Body of pancreas (tissue), 4 donors: Measurements from ENCODE around the gene EXD2. TPM values are rescaled to one million over a fixed set of nuclear protein-coding genes. Genes with fewer than 3 reads are reported as not detected.

Source experiments
- ATAC-seq: fragments of 150-250 bp; one replicate; pipeline ENCODE4 v1.9.1; 2016
- DNase-seq, 4 donors: peaks; one replicate each; pipeline ENCODE4 v3.0.0-alpha.2; 2019
- H3K27ac ChIP-seq, 4 donors: fragments of 200-600 bp; sonication (generic); 1 replicate in 3 of 4; 2 replicates in 1 of 4; pipeline versions ENCODE4 v1.5.1 to v1.6.1; 2016 to 2019; ENCODE audit warnings: mild to moderate bottlenecking in 1 of 4, mixed read lengths in 1 of 4, moderate library complexity in 1 of 4
- H3K27me3 ChIP-seq, 2 donors: fragments of 200-600 bp; sonication (generic); one replicate each; pipeline ENCODE4 v1.6.0; 2016; ENCODE audit warnings: mild to moderate bottlenecking in 1 of 2
- H3K36me3 ChIP-seq, 2 donors: fragments of 200-600 bp; sonication (generic); replicated peaks in 1 of 2; 2 replicates each; pipeline ENCODE4 v1.5.1; 2016; ENCODE audit warnings: low read depth in 2 of 2; ENCODE audit not compliant: insufficient read depth in 1 of 2
- H3K4me1 ChIP-seq: fragments of 200-600 bp; sonication (generic); one replicate; pipeline ENCODE4 v1.6.0; 2016
- H3K4me3 ChIP-seq, 2 donors: fragments of 200-600 bp; sonication (generic); 1 replicate in 1 of 2; 2 replicates in 1 of 2; pipeline ENCODE4 v1.5.1; 2016 to 2019
- H3K9me3 ChIP-seq, 3 donors: fragments of 200-600 bp; sonication (generic); 1 replicate in 2 of 3; 2 replicates in 1 of 3; pipeline ENCODE4 v1.5.1; 2016
- POLR2A ChIP-seq, 3 donors: fragments of 450-650 bp; IDR thresholded peaks; one replicate each; pipeline ENCODE4 v1.6.1; 2016; ENCODE audit warnings: antibody characterized with exemption in 3 of 3, mild to moderate bottlenecking in 2 of 3
- WGBS, 2 donors: methylation state at CpG; one replicate each; pipeline ENCODE4 v1.1.5; 2017; 5-methylcytosine and 5-hydroxymethylcytosine counted together
- intact Hi-C: fragments of 100-400 bp; cut with DNase I; formaldehyde crosslinking; loops from one replicate; pipeline ENCODE4 v1.15.1; 2023
- total RNA-seq, 2 donors: library from RNA; depleted of rRNA; stranded (reverse); fragments of >200 nt; gene quantifications; one replicate each; pipeline ENCODE4 v1.1.0, GENCODE V29; 2016
- TF ChIP-seq, protein P1 (sequence below), 7 experiments: fragments of 450-650 bp in 4 of 7; fragments of 200-600 bp in 3 of 7; sonication (generic) in 3 of 7; IDR thresholded peaks; one replicate each; pipeline ENCODE4 v1.5.1; 2016 to 2019; ENCODE audit warnings: antibody characterized with exemption in 7 of 7

The EXD2 gene
- 10 to 100 TPM; 11.2 to 21.5 TPM for total RNA-seq

GRCh38 chr14:69191340-69192111 is at the start of gene EXD2:
EXD2 (plus strand) TSS chr14:69191498; CDS start chr14:69209471, 17,973 bp downstream.
- Histone ChIP-seq H3K4me1 (peaks cover 11% of the 10 kb centered on the region), H3K27ac (peak within 1 kb of the TSS; percentile 81 to 95 (median 91)), H3K36me3 (no peaks in the 10 kb centered on the region), H3K27me3 (no peaks in the 10 kb centered on the region), H3K4me3 (peak within 1 kb of the TSS; percentile 35 to 65), H3K9me3 (no peaks in the 10 kb centered on the region)
- DNase-seq (peak; percentile 94 to 97 (median 95)), ATAC-seq (peak; percentile 99)
- intact Hi-C loops, result no loop called here
- WGBS, 2 donors, result 0 to 1% methylated on average over 27 to 58 of the region's 58 CpGs
- TF ChIP-seq, protein P1, sequence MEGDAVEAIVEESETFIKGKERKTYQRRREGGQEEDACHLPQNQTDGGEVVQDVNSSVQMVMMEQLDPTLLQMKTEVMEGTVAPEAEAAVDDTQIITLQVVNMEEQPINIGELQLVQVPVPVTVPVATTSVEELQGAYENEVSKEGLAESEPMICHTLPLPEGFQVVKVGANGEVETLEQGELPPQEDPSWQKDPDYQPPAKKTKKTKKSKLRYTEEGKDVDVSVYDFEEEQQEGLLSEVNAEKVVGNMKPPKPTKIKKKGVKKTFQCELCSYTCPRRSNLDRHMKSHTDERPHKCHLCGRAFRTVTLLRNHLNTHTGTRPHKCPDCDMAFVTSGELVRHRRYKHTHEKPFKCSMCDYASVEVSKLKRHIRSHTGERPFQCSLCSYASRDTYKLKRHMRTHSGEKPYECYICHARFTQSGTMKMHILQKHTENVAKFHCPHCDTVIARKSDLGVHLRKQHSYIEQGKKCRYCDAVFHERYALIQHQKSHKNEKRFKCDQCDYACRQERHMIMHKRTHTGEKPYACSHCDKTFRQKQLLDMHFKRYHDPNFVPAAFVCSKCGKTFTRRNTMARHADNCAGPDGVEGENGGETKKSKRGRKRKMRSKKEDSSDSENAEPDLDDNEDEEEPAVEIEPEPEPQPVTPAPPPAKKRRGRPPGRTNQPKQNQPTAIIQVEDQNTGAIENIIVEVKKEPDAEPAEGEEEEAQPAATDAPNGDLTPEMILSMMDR (IDR thresholded peaks at IDR 0.05), result peak in 1 of 7 experiments; percentile 8
- peak; percentile 73 to 95 (median 88) for TF ChIP-seq POLR2A (IDR thresholded peaks at IDR 0.05)

DNA sequence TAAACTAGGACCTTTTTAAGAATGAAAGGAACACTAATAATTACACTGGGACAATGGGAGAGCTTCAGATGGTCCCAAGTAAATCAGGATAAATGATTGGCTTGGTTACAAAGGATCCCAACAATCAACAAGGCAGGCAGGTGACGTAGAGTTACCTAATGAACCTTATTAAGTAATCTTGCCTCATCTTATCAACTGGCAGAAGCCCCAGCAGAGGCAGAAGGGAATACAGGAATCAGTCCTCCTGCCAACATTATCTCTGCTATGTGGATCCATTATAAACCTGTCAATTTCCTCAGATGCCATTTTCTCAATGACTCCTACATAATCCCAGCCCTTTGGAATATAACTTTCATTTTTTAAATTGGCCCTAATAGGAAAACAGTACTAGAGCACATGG is 49.7 kb upstream of the EXD2 start:
- Histone ChIP-seq H3K36me3 (no peaks in the 10 kb centered on the region), H3K27me3 (no peaks in the 10 kb centered on the region), H3K4me1 (peaks cover 33% of the 10 kb centered on the region), H3K4me3 (no peak overlapping the region), H3K27ac (no peak overlapping the region), H3K9me3 (no peaks in the 10 kb centered on the region)
- ATAC-seq (no peak), DNase-seq (no peak)
- intact Hi-C loops, result no loop called here
- TF ChIP-seq POLR2A (IDR thresholded peaks at IDR 0.05), result no peak
- TF ChIP-seq, protein P1 (IDR thresholded peaks at IDR 0.05), result no peak
- 26 to 29% methylated on average over 1 of the region's 1 CpG for WGBS, 2 donors

GRCh38 chr14:69142101-69142500 is 49.2 kb upstream of the EXD2 start:
- intact Hi-C loops, result no loop called here
- H3K27ac ChIP-seq, result no peak overlapping the region
- no peaks in the 10 kb centered on the region for H3K9me3 ChIP-seq
- DNase-seq (no peak), ATAC-seq (no peak)
- peaks cover 37% of the 10 kb centered on the region for H3K4me1 ChIP-seq
- no peaks in the 10 kb centered on the region for H3K27me3 ChIP-seq
- H3K36me3 ChIP-seq, result no peaks in the 10 kb centered on the region
- WGBS, 2 donors, result 91 to 93% methylated on average over 5 of the region's 5 CpGs
- TF ChIP-seq, protein P1 (IDR thresholded peaks at IDR 0.05), result no peak
- no peak for TF ChIP-seq POLR2A (IDR thresholded peaks at IDR 0.05)
- no peak overlapping the region for H3K4me3 ChIP-seq

DNA sequence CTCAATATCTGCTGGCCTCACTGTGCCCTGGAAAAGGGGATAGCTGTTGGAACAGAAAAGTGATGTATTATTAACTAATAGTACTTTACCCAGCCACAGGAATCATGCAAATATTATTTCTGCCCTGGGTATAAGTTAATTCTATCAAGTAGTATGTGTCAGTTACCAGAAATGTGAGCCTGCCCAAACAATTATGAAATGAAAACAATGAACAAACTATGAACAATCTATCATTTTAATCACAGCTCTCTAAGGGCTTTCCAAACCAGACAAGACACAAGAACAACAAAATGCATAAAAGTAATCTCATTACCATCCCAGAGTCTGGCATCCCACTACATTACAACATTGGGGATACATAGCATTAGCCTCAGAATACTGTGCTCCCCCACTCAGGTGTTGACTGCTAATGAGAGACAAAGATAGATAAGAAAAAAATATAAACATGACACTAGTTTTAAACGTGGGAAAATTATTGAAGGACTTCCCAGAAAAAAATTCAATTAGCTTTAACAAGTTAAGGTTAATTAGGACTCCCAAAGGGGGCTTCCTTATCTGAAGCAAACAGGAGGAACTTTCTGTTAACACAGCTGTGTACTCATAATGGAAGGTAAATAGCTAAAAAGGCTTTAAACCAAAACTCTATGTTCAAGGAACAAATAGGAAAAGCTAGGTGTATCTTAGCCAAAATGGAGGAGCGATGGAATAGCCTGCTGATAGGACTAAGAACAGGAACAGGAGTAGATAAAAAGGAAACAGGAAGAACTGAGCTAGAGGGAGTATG is 41.6 kb upstream of the EXD2 start:
- 9 to 17% methylated on average over 2 of the region's 2 CpGs for WGBS, 2 donors
- no peak for ATAC-seq
- Histone ChIP-seq H3K27me3 (no peaks in the 10 kb centered on the region), H3K4me3 (no peak overlapping the region), H3K36me3 (no peaks in the 10 kb centered on the region), H3K27ac (peak overlapping the region in 2 of 4 donors; percentile 2 to 94), H3K9me3 (no peaks in the 10 kb centered on the region), H3K4me1 (peaks cover 47% of the 10 kb centered on the region)
- no peak for TF ChIP-seq POLR2A (IDR thresholded peaks at IDR 0.05)
- TF ChIP-seq, protein P1 (IDR thresholded peaks at IDR 0.05), result no peak
- intact Hi-C loops, result no loop called here
- DNase-seq, result no peak
